OCI-LY1 (cell line): ENCODE results near the gene CCDC91.

ENCODE experiments used
- H2AFZ ChIP-seq: fragments of 200-600 bp; sonication (generic), shearing (Covaris generic); 2 replicates; pipeline ENCODE4 v1.6.0; 2014; ENCODE audit warnings: antibody characterized with exemption, mild to moderate bottlenecking, low read length
- H3F3A ChIP-seq: fragments of 200-600 bp; sonication (generic), shearing (Covaris generic); 2 replicates; pipeline ENCODE4 v1.6.0; 2014; ENCODE audit warnings: mild to moderate bottlenecking, antibody characterized with exemption, low read length, moderate library complexity; ENCODE audit not compliant: insufficient read depth
- H3K27ac ChIP-seq: fragments of 200-600 bp; sonication (generic); 2 replicates; pipeline ENCODE4 v1.5.1; 2014; ENCODE audit warnings: low read length, mixed run types, mild to moderate bottlenecking, low read depth; ENCODE audit not compliant: poor library complexity, severe bottlenecking
- H3K27me3 ChIP-seq: fragments of 200-600 bp; sonication (generic); 2 replicates; pipeline ENCODE4 v1.6.0; 2014; ENCODE audit warnings: antibody characterized with exemption, mild to moderate bottlenecking, low read length, moderate library complexity; ENCODE audit not compliant: insufficient read depth
- H3K36me3 ChIP-seq: fragments of 200-600 bp; sonication (generic); 2 replicates; pipeline ENCODE4 v1.6.1; 2014; ENCODE audit warnings: mild to moderate bottlenecking, antibody characterized with exemption, low read length, moderate library complexity, mixed read lengths; ENCODE audit not compliant: insufficient read depth
- H3K4me1 ChIP-seq: fragments of 200-600 bp; sonication (generic); 2 replicates; pipeline ENCODE4 v1.5.1; 2014; ENCODE audit warnings: mild to moderate bottlenecking, low read length, moderate library complexity; ENCODE audit not compliant: insufficient read depth, severe bottlenecking
- H3K4me2 ChIP-seq: fragments of 200-600 bp; sonication (generic), shearing (Covaris generic); 2 replicates; pipeline ENCODE4 v1.6.1; 2014; ENCODE audit warnings: low read length
- H3K4me3 ChIP-seq: fragments of 200-600 bp; sonication (generic); 2 replicates; pipeline ENCODE4 v1.5.1; 2014; ENCODE audit warnings: low read length, low read depth, mild to moderate bottlenecking, mixed read lengths; ENCODE audit not compliant: poor library complexity, severe bottlenecking
- H3K79me2 ChIP-seq: fragments of 200-600 bp; shearing (Covaris generic); 2 replicates; pipeline ENCODE4 v1.6.1; 2016; ENCODE audit warnings: mixed run types, low read length, mixed read lengths; ENCODE audit not compliant: insufficient read depth
- H3K9ac ChIP-seq: fragments of 200-600 bp; sonication (generic), shearing (Covaris generic); 2 replicates; pipeline ENCODE4 v1.6.1; 2014; ENCODE audit warnings: mild to moderate bottlenecking, low read length, mixed read lengths
- H3K9me2 ChIP-seq: fragments of 200-600 bp; sonication (generic), shearing (Covaris generic); 2 replicates; pipeline ENCODE4 v1.6.1; 2014; ENCODE audit warnings: low read depth, mild to moderate bottlenecking, low read length, mixed read lengths
- H3K9me3 ChIP-seq: fragments of 200-600 bp; shearing (Covaris generic); 2 replicates; pipeline ENCODE4 v1.6.1; 2014; ENCODE audit warnings: low read length, mixed read lengths
- H4K20me1 ChIP-seq: fragments of 200-600 bp; sonication (generic), shearing (Covaris generic); 2 replicates; pipeline ENCODE4 v1.6.0; 2016; ENCODE audit warnings: mild to moderate bottlenecking, low read length; ENCODE audit not compliant: insufficient read depth
- EZH2 ChIP-seq: fragments of 200-600 bp; sonication (generic), shearing (Covaris generic); IDR thresholded peaks from 2 replicates; pipeline ENCODE4 v1.8.0; 2017; ENCODE audit warnings: borderline replicate concordance, mixed run types, mild to moderate bottlenecking, antibody characterized with exemption, low read length, moderate library complexity, mixed read lengths
- TF ChIP-seq, protein P1 (sequence below): fragments of 200-600 bp; sonication (generic), shearing (Covaris generic); IDR thresholded peaks from 2 replicates; pipeline ENCODE4 v1.5.1; 2017; ENCODE audit warnings: mild to moderate bottlenecking, antibody characterized with exemption, low read length, moderate library complexity, mixed read lengths

Gene CCDC91

GRCh38 chr12:28421374-28421773 is 231.1 kb downstream of the CCDC91 start:
- H3K4me1 ChIP-seq: peaks cover 7% of the 10 kb centered on the region
- H3K27ac ChIP-seq: no peak overlapping the region
- no peak overlapping the region for H3K4me3 ChIP-seq
- H3K79me2 ChIP-seq: no peaks in the 10 kb centered on the region
- no peaks in the 10 kb centered on the region for H3K27me3 ChIP-seq
- H2AFZ ChIP-seq: no peak overlapping the region
- H3K4me2 ChIP-seq: no peak overlapping the region
- TF ChIP-seq, protein P1, sequence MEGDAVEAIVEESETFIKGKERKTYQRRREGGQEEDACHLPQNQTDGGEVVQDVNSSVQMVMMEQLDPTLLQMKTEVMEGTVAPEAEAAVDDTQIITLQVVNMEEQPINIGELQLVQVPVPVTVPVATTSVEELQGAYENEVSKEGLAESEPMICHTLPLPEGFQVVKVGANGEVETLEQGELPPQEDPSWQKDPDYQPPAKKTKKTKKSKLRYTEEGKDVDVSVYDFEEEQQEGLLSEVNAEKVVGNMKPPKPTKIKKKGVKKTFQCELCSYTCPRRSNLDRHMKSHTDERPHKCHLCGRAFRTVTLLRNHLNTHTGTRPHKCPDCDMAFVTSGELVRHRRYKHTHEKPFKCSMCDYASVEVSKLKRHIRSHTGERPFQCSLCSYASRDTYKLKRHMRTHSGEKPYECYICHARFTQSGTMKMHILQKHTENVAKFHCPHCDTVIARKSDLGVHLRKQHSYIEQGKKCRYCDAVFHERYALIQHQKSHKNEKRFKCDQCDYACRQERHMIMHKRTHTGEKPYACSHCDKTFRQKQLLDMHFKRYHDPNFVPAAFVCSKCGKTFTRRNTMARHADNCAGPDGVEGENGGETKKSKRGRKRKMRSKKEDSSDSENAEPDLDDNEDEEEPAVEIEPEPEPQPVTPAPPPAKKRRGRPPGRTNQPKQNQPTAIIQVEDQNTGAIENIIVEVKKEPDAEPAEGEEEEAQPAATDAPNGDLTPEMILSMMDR: no peak
- TF ChIP-seq EZH2: no peak
- no peaks in the 10 kb centered on the region for H3K9me3 ChIP-seq
- no peaks in the 10 kb centered on the region for H3K36me3 ChIP-seq
- H4K20me1 ChIP-seq: no peaks in the 10 kb centered on the region
- H3K9ac ChIP-seq: no peak overlapping the region
- H3K9me2 ChIP-seq: no peaks in the 10 kb centered on the region
- H3F3A ChIP-seq: no peaks in the 10 kb centered on the region

- no peak overlapping the region for H2AFZ ChIP-seq
- no peak overlapping the region for H3K27ac ChIP-seq
- TF ChIP-seq, protein P1: no peak
- no peak for TF ChIP-seq EZH2
These were observed 234.7 kb downstream of the CCDC91 start for GRCh38 chr12:28424965-28425364.

DNA sequence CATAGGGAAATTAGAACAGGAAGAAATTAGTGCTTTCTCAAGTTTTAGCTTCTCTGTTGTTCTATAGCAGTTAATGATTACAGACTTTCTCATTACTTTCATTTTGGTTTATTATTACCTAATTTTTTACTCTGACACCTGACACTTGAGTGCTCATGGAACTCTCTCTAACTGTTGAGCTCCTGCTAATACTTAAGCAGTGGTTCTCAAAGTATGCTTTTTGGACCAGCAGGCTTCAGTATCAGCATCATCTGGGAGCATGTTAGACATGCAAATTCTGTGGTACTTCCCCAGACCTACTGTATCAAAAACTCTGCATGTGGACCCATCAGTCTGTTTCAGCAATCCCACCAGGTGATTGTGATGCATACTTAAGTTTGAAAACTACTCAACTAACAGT is 235.3 kb downstream of the CCDC91 start:
- Histone ChIP-seq H2AFZ (no peak overlapping the region), H3F3A (no peaks in the 10 kb centered on the region), H3K79me2 (no peaks in the 10 kb centered on the region), H3K9me2 (no peaks in the 10 kb centered on the region), H3K36me3 (no peaks in the 10 kb centered on the region), H4K20me1 (no peaks in the 10 kb centered on the region), H3K4me1 (peaks cover 7% of the 10 kb centered on the region), H3K4me2 (no peak overlapping the region), H3K9me3 (no peaks in the 10 kb centered on the region), H3K9ac (no peak overlapping the region), H3K27ac (no peak overlapping the region), H3K27me3 (no peaks in the 10 kb centered on the region), H3K4me3 (no peak overlapping the region)
- TF ChIP-seq, protein P1: no peak
- TF ChIP-seq EZH2: no peak

More at GRCh38 chr12:28424965-28425364, 234.7 kb downstream of the CCDC91 start:
- H3K36me3 ChIP-seq: no peaks in the 10 kb centered on the region
- no peak overlapping the region for H3K4me2 ChIP-seq
- no peaks in the 10 kb centered on the region for H4K20me1 ChIP-seq
- H3F3A ChIP-seq: no peaks in the 10 kb centered on the region
- H3K9ac ChIP-seq: no peak overlapping the region
- H3K79me2 ChIP-seq: no peaks in the 10 kb centered on the region
- H3K9me3 ChIP-seq: no peaks in the 10 kb centered on the region
- no peaks in the 10 kb centered on the region for H3K27me3 ChIP-seq
- peaks cover 7% of the 10 kb centered on the region for H3K4me1 ChIP-seq
- H3K9me2 ChIP-seq: no peaks in the 10 kb centered on the region
- H3K4me3 ChIP-seq: no peak overlapping the region
